H1 (cell line): ENCODE measurements around the gene KRTAP1-5.

Source experiments
- CTCF ChIP-seq, 3 experiments: IDR thresholded peaks; 1 replicate in 2 of 3; 2 replicates in 1 of 3; pipeline versions ENCODE4 v1.5.1 to v1.6.1; 2011; ENCODE audit warnings: low read length in 3 of 3, mild to moderate bottlenecking in 3 of 3, inconsistent platforms in 2 of 3, low read depth in 1 of 3, moderate library complexity in 1 of 3; ENCODE audit not compliant: insufficient read depth in 1 of 3; ENCODE audit errors: control extremely low read depth in 1 of 3
- EP300 ChIP-seq, 2 experiments: IDR thresholded peaks; 1 replicate in 1 of 2; 2 replicates in 1 of 2; pipeline ENCODE4 v1.6.1; 2011 to 2012; ENCODE audit warnings: low read depth in 2 of 2, low read length in 2 of 2, mild to moderate bottlenecking in 2 of 2, borderline replicate concordance in 1 of 2, inconsistent platforms in 1 of 2, moderate library complexity in 1 of 2
- EZH2 ChIP-seq: fragments of 200-600 bp; sonication (generic); IDR thresholded peaks from 2 replicates; pipeline ENCODE4 v1.7.1; 2012; ENCODE audit warnings: low read depth, mild to moderate bottlenecking, moderate library complexity, low read length, inconsistent platforms; ENCODE audit not compliant: severe bottlenecking

GRCh38 chr17:41026715-41027471 lies at the start of gene KRTAP1-5:
- TF ChIP-seq CTCF (IDR thresholded peaks at IDR 0.05; ENCODE audit: control extremely low read depth in 1 of 3, insufficient read depth in 1 of 3, low read depth in 1 of 3, low read length in 3 of 3) = no peak
- TF ChIP-seq EZH2 = no peak
- TF ChIP-seq EP300 (IDR thresholded peaks at IDR 0.05; ENCODE audit: borderline replicate concordance in 1 of 2, low read depth in 2 of 2, low read length in 2 of 2) = no peak
